ENCODE measurements around the gene TSHZ2.
"Not testable (repeated sequence)": the region's sequence is repeated elsewhere in the genome, so short reads cannot be mapped to it uniquely, and the experiment has no call there.

TSHZ2 gene

GRCh38 chr20:53524589-53525312 lies 552.6 kb downstream of the TSHZ2 start:
- no peak for DNase-seq

- no peak for DNase-seq
Observed at GRCh38 chr20:53527196-53527595, 555.0 kb downstream of the TSHZ2 start.

DNA sequence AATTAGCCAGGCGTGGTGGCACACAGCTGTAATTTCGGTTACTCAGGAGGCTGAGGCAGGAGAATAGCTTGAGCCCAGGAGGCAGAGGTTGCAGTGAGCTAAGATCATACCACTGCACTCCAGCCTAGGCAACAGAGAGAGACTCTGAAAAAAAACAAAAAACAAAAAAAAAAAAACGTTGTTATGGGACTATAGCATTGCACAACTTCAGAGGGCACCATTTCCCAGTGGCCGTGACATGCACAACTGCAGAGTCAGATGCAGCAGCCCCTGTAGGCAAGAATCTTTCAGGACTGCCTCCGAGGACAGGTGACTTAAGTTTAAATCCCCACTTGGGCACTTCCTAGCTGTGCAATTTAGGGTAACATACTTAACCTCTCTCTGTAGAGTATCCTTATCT lies 557.5 kb downstream of the TSHZ2 start:
- DNase-seq = no peak

- DNase-seq = no peak
Observed at GRCh38 chr20:53530440-53530839, 558.3 kb downstream of the TSHZ2 start.

DNA sequence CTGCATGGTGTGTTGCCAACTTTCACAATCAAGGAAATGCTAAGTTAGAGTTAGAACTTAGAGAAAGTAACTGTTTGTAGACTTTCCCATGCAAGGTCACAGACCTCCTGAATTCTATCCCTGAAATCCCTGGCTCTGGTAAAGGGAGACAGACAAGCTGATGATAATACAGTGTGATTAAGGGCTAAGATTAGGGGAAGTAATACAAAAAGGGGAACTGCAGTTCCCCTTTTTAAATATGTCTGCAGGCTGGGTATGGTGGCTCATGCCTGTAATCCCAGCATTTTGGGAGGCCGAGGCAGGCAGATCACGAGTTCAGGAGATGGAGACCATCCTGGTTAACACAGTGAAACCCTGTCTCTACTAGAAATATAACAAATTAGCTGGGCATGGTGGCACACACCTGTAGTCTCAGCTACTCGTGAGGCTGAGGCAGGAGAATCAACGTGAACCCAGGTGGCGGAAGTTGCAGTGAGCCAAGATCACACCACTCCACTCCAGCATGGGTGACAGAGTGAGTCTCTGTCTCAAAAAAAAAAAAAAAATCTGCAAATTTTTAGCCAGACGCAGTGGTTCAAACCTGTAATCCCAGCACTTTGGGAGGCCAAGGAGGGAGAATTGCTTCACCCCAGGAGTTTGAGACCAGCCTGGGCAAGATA lies 560.6 kb downstream of the TSHZ2 start:
- not testable (repeated sequence) for DNase-seq

DNA sequence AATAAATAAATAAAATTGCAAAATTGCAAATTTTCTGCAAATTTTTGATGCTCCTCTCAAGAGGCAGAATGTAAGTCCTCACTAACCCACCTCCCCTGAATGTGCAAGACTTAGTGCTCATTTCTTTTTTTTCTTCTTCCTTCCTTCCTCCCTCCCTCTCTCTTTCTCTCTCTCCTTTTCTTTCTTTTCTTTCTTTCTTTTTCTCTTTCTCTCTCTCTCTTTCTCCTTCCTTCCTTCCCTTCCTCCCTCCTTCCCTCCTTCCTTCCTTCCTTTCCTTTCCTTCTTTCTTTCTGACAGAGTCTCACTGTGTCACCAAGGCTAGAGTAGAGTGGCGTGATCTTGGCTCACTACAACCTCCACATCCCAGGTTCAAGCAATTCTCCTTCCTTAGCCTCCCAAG lies 561.3 kb downstream of the TSHZ2 start:
- DNase-seq = no peak

GRCh38 chr20:53534037-53534436 lies 561.9 kb downstream of the TSHZ2 start:
- no peak for DNase-seq

GRCh38 chr20:53535878-53536277 lies 563.7 kb downstream of the TSHZ2 start:
- DNase-seq = no peak

DNA sequence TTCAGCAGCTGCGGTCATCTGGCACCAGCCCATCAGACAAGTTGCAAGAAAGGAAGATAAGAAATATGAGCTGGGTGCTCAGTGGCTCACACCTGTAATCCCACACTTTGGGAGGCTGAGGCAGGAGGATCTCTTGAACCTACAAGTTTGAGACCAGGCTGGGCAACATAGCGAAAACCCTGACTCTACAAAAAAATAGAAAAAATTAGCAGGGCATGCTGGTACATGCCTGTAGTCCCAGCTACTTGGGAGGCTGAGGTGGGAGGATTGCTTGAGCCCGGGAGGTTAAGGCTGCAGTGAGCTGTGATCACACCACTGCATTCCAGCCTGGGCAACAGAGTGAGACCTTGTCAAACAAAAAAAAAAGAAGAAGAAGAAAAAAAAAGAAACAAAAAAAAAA lies 564.2 kb downstream of the TSHZ2 start:
- DNase-seq = not testable (repeated sequence)

DNA sequence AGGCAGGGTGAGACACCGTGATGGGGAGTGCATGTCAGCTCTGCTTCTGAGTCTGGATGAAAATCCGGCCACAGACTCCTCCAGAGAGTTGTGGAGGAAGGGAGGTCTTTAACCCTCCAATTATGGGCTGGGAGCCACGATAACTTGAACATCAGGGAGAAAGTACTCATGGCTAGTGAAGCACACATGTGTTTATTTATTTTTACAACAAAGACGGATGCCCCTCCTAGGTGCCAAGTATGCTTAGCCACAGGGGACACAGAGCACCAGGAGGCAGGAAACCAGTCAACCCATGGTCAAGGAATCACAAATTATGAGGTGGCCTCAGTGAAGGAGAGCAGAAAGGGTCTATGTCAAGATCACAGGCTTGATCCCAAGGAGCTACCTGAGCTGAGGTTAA lies 567.4 kb downstream of the TSHZ2 start:
- DNase-seq = no peak

Measured in NCI-H1092 (cell line).